Uterine smooth muscle cell (primary cell): ENCODE data around the gene EXOSC3. TPM values are rescaled to one million over a fixed set of nuclear protein-coding genes. Genes with fewer than 3 reads are reported as not detected.

Experiments used
- total RNA-seq: library from RNA; depleted of rRNA; stranded (reverse); fragments of >200 nt; gene quantifications from 2 replicates; pipeline ENCODE4 v1.2.3, GENCODE V29; 2014

EXOSC3 gene
- 34.4 and 58.8 TPM in 2 replicates for total RNA-seq

GRCh38 chr9:37784616-37785483 lies at the start of gene EXOSC3:
TSS of gene EXOSC3 (minus strand) at chr9:37785064. CDS start at chr9:37785044, 20 bp downstream.

GRCh38 chr9:37800631-37801286 lies 15.9 kb upstream of the EXOSC3 start, which contains the start of gene DCAF10:
TSS of gene DCAF10 (plus strand) at chr9:37800797. CDS start at chr9:37800867, 70 bp downstream.

GRCh38 chr9:37753489-37754190 lies 31.2 kb downstream of the EXOSC3 start, which contains the start of gene TRMT10B:
TSS of gene TRMT10B (plus strand) at chr9:37753805. CDS start at chr9:37761932, 8,127 bp downstream.

Other genes starting within 250 kb of the EXOSC3 start
- 15.5 and 29.4 TPM in 2 replicates for gene FBXO10, start 208.7 kb downstream of the EXOSC3 start, total RNA-seq
- gene TOMM5, start 192.5 kb downstream of the EXOSC3 start, total RNA-seq, result 117 and 145 TPM in 2 replicates
- under 0.01 TPM in 1 of 2 replicates, not detected in the other for gene FRMPD1, start 134.1 kb downstream of the EXOSC3 start, total RNA-seq
- 4.2 TPM in 2 replicates for gene TRMT10B, start 31.3 kb downstream of the EXOSC3 start, total RNA-seq
- 26.9 and 28.1 TPM in 2 replicates for gene DCAF10, start 15.7 kb upstream of the EXOSC3 start, total RNA-seq
- 60.8 and 70.1 TPM in 2 replicates for gene SLC25A51, start 119.1 kb upstream of the EXOSC3 start, total RNA-seq